Breast epithelium (tissue), 3 donors: ENCODE results near the gene GTPBP1.

Experiments used
- CTCF ChIP-seq, 3 donors: fragments of 450-650 bp; IDR thresholded peaks; one replicate each; pipeline ENCODE4 v1.5.1; 2016 to 2017; ENCODE audit warnings: antibody characterized with exemption in 3 of 3, mild to moderate bottlenecking in 3 of 3, moderate library complexity in 3 of 3
- POLR2A ChIP-seq: fragments of 450-650 bp; IDR thresholded peaks from one replicate; pipeline ENCODE4 v1.6.1; 2016; ENCODE audit warnings: antibody characterized with exemption, mild to moderate bottlenecking, moderate library complexity
- POLR2AphosphoS5 ChIP-seq, 3 donors: sonication (generic); formaldehyde crosslinking; IDR thresholded peaks; one replicate each; pipeline ENCODE4 v1.6.1; 2017; ENCODE audit warnings: antibody characterized with exemption in 3 of 3

DNA sequence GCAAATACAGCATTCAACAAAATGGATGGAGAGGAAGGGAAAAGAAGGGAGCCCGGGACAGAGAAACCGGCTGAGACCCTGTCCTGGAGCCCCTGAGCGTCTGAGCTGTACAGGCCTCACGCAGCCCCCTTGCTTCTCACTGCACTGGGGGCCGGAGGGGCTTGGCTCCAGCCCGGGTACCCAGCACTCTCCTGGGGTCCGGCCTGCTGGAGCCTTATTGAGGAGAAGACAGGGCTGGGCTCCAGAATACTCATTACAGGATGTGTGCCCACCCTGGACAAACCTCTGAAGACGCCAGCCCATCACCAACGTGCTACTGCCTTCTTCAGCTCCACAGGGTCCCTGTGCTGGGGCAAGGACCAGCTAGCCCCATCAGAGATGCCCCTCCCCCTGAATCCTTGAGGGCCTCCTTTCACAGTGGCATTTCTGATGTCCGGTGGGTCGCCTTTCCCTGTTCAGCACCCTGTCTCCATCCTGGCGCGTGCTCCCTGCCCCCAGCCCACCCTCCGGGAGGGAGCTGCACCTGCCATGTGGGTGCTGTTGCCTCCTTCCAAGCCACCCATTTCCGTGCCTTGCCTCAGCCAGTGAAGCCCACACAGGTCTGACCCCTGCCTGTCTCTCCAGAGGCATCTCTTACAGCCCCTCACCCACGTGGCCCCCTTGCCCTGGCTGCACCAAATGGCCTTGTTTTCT lies 64.7 kb downstream of the GTPBP1 start:
- TF ChIP-seq POLR2A (no peak), CTCF (IDR thresholded peaks at IDR 0.05) (no peak), POLR2AphosphoS5 (IDR thresholded peaks at IDR 0.05) (no peak)
